Measurements from ENCODE around the gene WNT8B.

- TF ChIP-seq CTCF (conservative IDR thresholded peaks at IDR 0.05; ENCODE audit: low read depth, low read length) (peak; percentile 68), EZH2 (IDR thresholded peaks at IDR 0.05; ENCODE audit: low read length, unreplicated experiment) (no peak)
These were observed 45.9 kb downstream of the WNT8B start for GRCh38 chr10:100508691-100509150.

Data from PC-3 (cell line).